GM18508 (cell line): Measurements from ENCODE around the gene ERC2.

Experiments
- ATAC-seq: cut with Tn5 transposase; IDR thresholded peaks from one replicate; pipeline ENCODE4 v1.9.1; 2021; ENCODE audit warnings: moderate number of reproducible peaks; ENCODE audit not compliant: insufficient read depth, unreplicated experiment

ERC2 gene

GRCh38 chr3:56321383-56321782 is 146.9 kb downstream of the ERC2 start:
- ATAC-seq = no peak

- ATAC-seq = no peak
Observed at GRCh38 chr3:56320883-56321282, 147.4 kb downstream of the ERC2 start.

GRCh38 chr3:56318891-56319290 is 149.4 kb downstream of the ERC2 start:
- no peak for ATAC-seq

- ATAC-seq = no peak
Observed at GRCh38 chr3:56316944-56317343, 151.3 kb downstream of the ERC2 start.

GRCh38 chr3:56314842-56315241 is 153.4 kb downstream of the ERC2 start:
- ATAC-seq = no peak

- ATAC-seq = no peak
Observed at GRCh38 chr3:56309465-56309864, 158.8 kb downstream of the ERC2 start.

- ATAC-seq = no peak
Observed at GRCh38 chr3:56308471-56308870, 159.8 kb downstream of the ERC2 start.

GRCh38 chr3:56304069-56304468 is 164.2 kb downstream of the ERC2 start:
- ATAC-seq = no peak

- ATAC-seq = no peak
Observed at GRCh38 chr3:56303487-56303886, 164.8 kb downstream of the ERC2 start.

- no peak for ATAC-seq
Observed at GRCh38 chr3:56302417-56302816, 165.8 kb downstream of the ERC2 start.

GRCh38 chr3:56297281-56297840 is 170.9 kb downstream of the ERC2 start:
- no peak for ATAC-seq

GRCh38 chr3:56296361-56296760 is 171.9 kb downstream of the ERC2 start:
- ATAC-seq = no peak

GRCh38 chr3:56295161-56295560 is 173.1 kb downstream of the ERC2 start:
- ATAC-seq = no peak

- ATAC-seq = no peak
Observed at GRCh38 chr3:56294286-56294685, 174.0 kb downstream of the ERC2 start.

- ATAC-seq = no peak
Observed at GRCh38 chr3:56291953-56292352, 176.3 kb downstream of the ERC2 start.

- ATAC-seq = no peak
Observed at GRCh38 chr3:56291244-56291680, 177.0 kb downstream of the ERC2 start.

- no peak for ATAC-seq
Observed at GRCh38 chr3:56290374-56290773, 177.9 kb downstream of the ERC2 start.

- ATAC-seq = no peak
Observed at GRCh38 chr3:56288258-56288657, 180.0 kb downstream of the ERC2 start.

GRCh38 chr3:56282341-56282740 is 185.9 kb downstream of the ERC2 start:
- no peak for ATAC-seq

- no peak for ATAC-seq
Observed at GRCh38 chr3:56277236-56277635, 191.0 kb downstream of the ERC2 start.

- no peak for ATAC-seq
Observed at GRCh38 chr3:56275120-56275519, 193.1 kb downstream of the ERC2 start.

- no peak for ATAC-seq
Observed at GRCh38 chr3:56269755-56270535, 198.3 kb downstream of the ERC2 start.
